ENCODE data around the gene GULP1.
"Not testable (repeated sequence)": the region's sequence is repeated elsewhere in the genome, so short reads cannot be mapped to it uniquely, and the experiment has no call there.

GULP1 gene

GRCh38 chr2:188298937-188299371 is 7.3 kb downstream of the GULP1 start:
- H3K4me3 Mint-ChIP-seq; H3K4me1 Mint-ChIP-seq (ENCODE audit: low read depth); H3K27me3 Mint-ChIP-seq; H3K9me3 Mint-ChIP-seq; H3K36me3 Mint-ChIP-seq (ENCODE audit: low read depth); intact Hi-C loops (cut with micrococcal nuclease); H3K27ac Mint-ChIP-seq: not testable (repeated sequence)

GRCh38 chr2:188303363-188304031 is 11.8 kb downstream of the GULP1 start:
- intact Hi-C loops (cut with micrococcal nuclease): no loop called here
- Mint-ChIP-seq H3K27me3 (peaks cover 2% of the 10 kb centered on the region), H3K27ac (no peak overlapping the region), H3K4me1 (ENCODE audit: low read depth) (no peaks in the 10 kb centered on the region), H3K9me3 (peaks cover 10% of the 10 kb centered on the region), H3K36me3 (ENCODE audit: low read depth) (no peaks in the 10 kb centered on the region), H3K4me3 (no peak overlapping the region)

GRCh38 chr2:188305271-188305670 is 13.6 kb downstream of the GULP1 start:
- H3K36me3 Mint-ChIP-seq (ENCODE audit: low read depth): no peaks in the 10 kb centered on the region
- H3K4me3 Mint-ChIP-seq: no peak overlapping the region
- intact Hi-C loops (cut with micrococcal nuclease): no loop called here
- no peaks in the 10 kb centered on the region for H3K9me3 Mint-ChIP-seq
- H3K4me1 Mint-ChIP-seq (ENCODE audit: low read depth): no peaks in the 10 kb centered on the region
- no peaks in the 10 kb centered on the region for H3K27me3 Mint-ChIP-seq
- no peak overlapping the region for H3K27ac Mint-ChIP-seq

GRCh38 chr2:188306271-188306670 is 14.6 kb downstream of the GULP1 start:
- Mint-ChIP-seq H3K27me3 (no peaks in the 10 kb centered on the region), H3K27ac (no peak overlapping the region), H3K4me3 (no peak overlapping the region), H3K4me1 (ENCODE audit: low read depth) (no peaks in the 10 kb centered on the region), H3K36me3 (ENCODE audit: low read depth) (no peaks in the 10 kb centered on the region), H3K9me3 (no peaks in the 10 kb centered on the region)
- intact Hi-C loops (cut with micrococcal nuclease): no loop called here

- Mint-ChIP-seq H3K27ac (no peak overlapping the region), H3K36me3 (ENCODE audit: low read depth) (no peaks in the 10 kb centered on the region), H3K4me3 (no peak overlapping the region), H3K9me3 (no peaks in the 10 kb centered on the region), H3K27me3 (no peaks in the 10 kb centered on the region), H3K4me1 (ENCODE audit: low read depth) (no peaks in the 10 kb centered on the region)
- intact Hi-C loops (cut with micrococcal nuclease): no loop called here
These were observed 16.2 kb downstream of the GULP1 start for GRCh38 chr2:188307850-188308283.

- H3K27me3 Mint-ChIP-seq: no peaks in the 10 kb centered on the region
- no peaks in the 10 kb centered on the region for H3K36me3 Mint-ChIP-seq (ENCODE audit: low read depth)
- H3K27ac Mint-ChIP-seq: no peak overlapping the region
- intact Hi-C loops (cut with micrococcal nuclease): no loop called here
- H3K4me3 Mint-ChIP-seq: no peak overlapping the region
- no peaks in the 10 kb centered on the region for H3K9me3 Mint-ChIP-seq
- H3K4me1 Mint-ChIP-seq (ENCODE audit: low read depth): no peaks in the 10 kb centered on the region
These were observed 16.8 kb downstream of the GULP1 start for GRCh38 chr2:188308483-188308882.

GRCh38 chr2:188309364-188309763 is 17.7 kb downstream of the GULP1 start:
- Mint-ChIP-seq H3K9me3 (peaks cover 1% of the 10 kb centered on the region), H3K27me3 (no peaks in the 10 kb centered on the region), H3K27ac (no peak overlapping the region), H3K4me1 (ENCODE audit: low read depth) (no peaks in the 10 kb centered on the region), H3K4me3 (no peak overlapping the region), H3K36me3 (ENCODE audit: low read depth) (no peaks in the 10 kb centered on the region)
- intact Hi-C loops (cut with micrococcal nuclease): no loop called here

- intact Hi-C loops (cut with micrococcal nuclease): no loop called here
- Mint-ChIP-seq H3K4me3 (no peak overlapping the region), H3K9me3 (peaks cover 8% of the 10 kb centered on the region), H3K27me3 (no peaks in the 10 kb centered on the region), H3K36me3 (ENCODE audit: low read depth) (no peaks in the 10 kb centered on the region), H3K27ac (no peak overlapping the region), H3K4me1 (ENCODE audit: low read depth) (no peaks in the 10 kb centered on the region)
These were observed 22.8 kb downstream of the GULP1 start for GRCh38 chr2:188314314-188315054.

- Mint-ChIP-seq H3K36me3 (ENCODE audit: low read depth) (no peaks in the 10 kb centered on the region), H3K27ac (no peak overlapping the region), H3K4me3 (no peak overlapping the region), H3K4me1 (ENCODE audit: low read depth) (no peaks in the 10 kb centered on the region), H3K27me3 (no peaks in the 10 kb centered on the region), H3K9me3 (peaks cover 8% of the 10 kb centered on the region)
- intact Hi-C loops (cut with micrococcal nuclease): no loop called here
These were observed 24.1 kb downstream of the GULP1 start for GRCh38 chr2:188315750-188316149.

- H3K4me3 Mint-ChIP-seq: no peak overlapping the region
- no peaks in the 10 kb centered on the region for H3K36me3 Mint-ChIP-seq (ENCODE audit: low read depth)
- intact Hi-C loops (cut with micrococcal nuclease): no loop called here
- no peak overlapping the region for H3K27ac Mint-ChIP-seq
- H3K4me1 Mint-ChIP-seq (ENCODE audit: low read depth): no peaks in the 10 kb centered on the region
- H3K9me3 Mint-ChIP-seq: peaks cover 8% of the 10 kb centered on the region
- no peaks in the 10 kb centered on the region for H3K27me3 Mint-ChIP-seq
These were observed 24.7 kb downstream of the GULP1 start for GRCh38 chr2:188316342-188316741.

- no peaks in the 10 kb centered on the region for H3K36me3 Mint-ChIP-seq (ENCODE audit: low read depth)
- peaks cover 8% of the 10 kb centered on the region for H3K9me3 Mint-ChIP-seq
- no peaks in the 10 kb centered on the region for H3K27me3 Mint-ChIP-seq
- H3K27ac Mint-ChIP-seq: no peak overlapping the region
- intact Hi-C loops (cut with micrococcal nuclease): no loop called here
- H3K4me3 Mint-ChIP-seq: no peak overlapping the region
- H3K4me1 Mint-ChIP-seq (ENCODE audit: low read depth): no peaks in the 10 kb centered on the region
These were observed 25.2 kb downstream of the GULP1 start for GRCh38 chr2:188316791-188317423.

GRCh38 chr2:188318161-188318749 is 26.6 kb downstream of the GULP1 start:
- H3K9me3 Mint-ChIP-seq: peaks cover 8% of the 10 kb centered on the region
- H3K36me3 Mint-ChIP-seq (ENCODE audit: low read depth): no peaks in the 10 kb centered on the region
- no peak overlapping the region for H3K27ac Mint-ChIP-seq
- H3K27me3 Mint-ChIP-seq: no peaks in the 10 kb centered on the region
- no peaks in the 10 kb centered on the region for H3K4me1 Mint-ChIP-seq (ENCODE audit: low read depth)
- intact Hi-C loops (cut with micrococcal nuclease): no loop called here
- no peak overlapping the region for H3K4me3 Mint-ChIP-seq

- H3K4me3 Mint-ChIP-seq: no peak overlapping the region
- H3K9me3 Mint-ChIP-seq: peaks cover 1% of the 10 kb centered on the region
- H3K27ac Mint-ChIP-seq: no peak overlapping the region
- intact Hi-C loops (cut with micrococcal nuclease): no loop called here
- H3K27me3 Mint-ChIP-seq: no peaks in the 10 kb centered on the region
- H3K4me1 Mint-ChIP-seq (ENCODE audit: low read depth): no peaks in the 10 kb centered on the region
- no peaks in the 10 kb centered on the region for H3K36me3 Mint-ChIP-seq (ENCODE audit: low read depth)
These were observed 28.2 kb downstream of the GULP1 start for GRCh38 chr2:188319838-188320237.

- Mint-ChIP-seq H3K27ac (no peak overlapping the region), H3K9me3 (no peaks in the 10 kb centered on the region), H3K4me1 (ENCODE audit: low read depth) (no peaks in the 10 kb centered on the region), H3K36me3 (ENCODE audit: low read depth) (no peaks in the 10 kb centered on the region), H3K4me3 (no peak overlapping the region), H3K27me3 (no peaks in the 10 kb centered on the region)
- intact Hi-C loops (cut with micrococcal nuclease): no loop called here
These were observed 29.2 kb downstream of the GULP1 start for GRCh38 chr2:188320861-188321260.

Measured in dendritic cell treated with granulocyte-macrophage colony-stimulating factor and Interleukin-4, amounts not matched to agents 40 ng/mL and 50 ng/mL, for 4 days (primary cell).